ENCODE data around the gene ARHGAP32.

DNA sequence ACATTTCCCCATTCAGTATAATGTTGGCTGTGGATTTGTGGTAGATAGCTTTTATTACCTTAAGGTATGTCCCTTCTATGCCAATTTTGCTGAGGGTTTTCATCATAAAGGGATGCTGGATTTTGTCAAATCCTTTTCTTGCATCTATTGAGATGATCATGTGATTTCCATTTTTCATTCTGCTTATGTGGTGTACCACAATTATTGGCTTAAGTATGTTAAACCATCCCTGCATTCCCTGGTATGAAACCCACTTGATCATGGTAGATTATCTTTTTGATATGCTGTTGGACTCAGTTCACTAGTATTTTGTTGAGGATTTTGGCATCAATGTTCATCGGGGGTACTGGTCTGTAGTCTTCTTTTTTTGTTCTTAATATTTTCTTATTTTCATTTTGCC is 44.7 kb upstream of the ARHGAP32 start:
- TF ChIP-seq, protein P1, sequence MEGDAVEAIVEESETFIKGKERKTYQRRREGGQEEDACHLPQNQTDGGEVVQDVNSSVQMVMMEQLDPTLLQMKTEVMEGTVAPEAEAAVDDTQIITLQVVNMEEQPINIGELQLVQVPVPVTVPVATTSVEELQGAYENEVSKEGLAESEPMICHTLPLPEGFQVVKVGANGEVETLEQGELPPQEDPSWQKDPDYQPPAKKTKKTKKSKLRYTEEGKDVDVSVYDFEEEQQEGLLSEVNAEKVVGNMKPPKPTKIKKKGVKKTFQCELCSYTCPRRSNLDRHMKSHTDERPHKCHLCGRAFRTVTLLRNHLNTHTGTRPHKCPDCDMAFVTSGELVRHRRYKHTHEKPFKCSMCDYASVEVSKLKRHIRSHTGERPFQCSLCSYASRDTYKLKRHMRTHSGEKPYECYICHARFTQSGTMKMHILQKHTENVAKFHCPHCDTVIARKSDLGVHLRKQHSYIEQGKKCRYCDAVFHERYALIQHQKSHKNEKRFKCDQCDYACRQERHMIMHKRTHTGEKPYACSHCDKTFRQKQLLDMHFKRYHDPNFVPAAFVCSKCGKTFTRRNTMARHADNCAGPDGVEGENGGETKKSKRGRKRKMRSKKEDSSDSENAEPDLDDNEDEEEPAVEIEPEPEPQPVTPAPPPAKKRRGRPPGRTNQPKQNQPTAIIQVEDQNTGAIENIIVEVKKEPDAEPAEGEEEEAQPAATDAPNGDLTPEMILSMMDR (IDR thresholded peaks at IDR 0.05): no peak
- no peak for TF ChIP-seq POLR2AphosphoS5 (IDR thresholded peaks at IDR 0.05)
